MCF 10A (cell line): ENCODE measurements around the gene NECAP2. TPM values are rescaled to one million over a fixed set of nuclear protein-coding genes. Genes with fewer than 3 reads are reported as not detected.
"Not testable (repeated sequence)": the region's sequence is repeated elsewhere in the genome, so short reads cannot be mapped to it uniquely, and the experiment has no call there.

Source experiments
- BruUV-seq: library from RNA; stranded (reverse); fragments of 400-500 nt; replicated peaks from 2 replicates; lab custom pipeline; 2021; lab: Mats Ljungman, UMichigan
- CTCF ChIA-PET: fragments of 300-600 bp; sonication (Branson Sonifier 250); formaldehyde crosslinking; extraction: SDS; loops from one replicate; lab custom pipeline; 2021; ENCODE audit warnings: antibody characterized with exemption, inconsistent platforms; lab: Yijun Ruan, JAX
- POLR2A ChIA-PET: fragments of 300-600, 350-650 bp; sonication (Branson Sonifier 250); formaldehyde crosslinking; extraction: SDS; loops from one replicate; lab custom pipeline; 2020; ENCODE audit warnings: antibody characterized with exemption, inconsistent platforms; lab: Yijun Ruan, JAX
- DNase-seq: peaks from one replicate; pipeline ENCODE4 v3.0.0-alpha.2; 2018; ENCODE audit not compliant: unreplicated experiment
- H3K27ac Mint-ChIP-seq: one replicate; pipeline ENCODE4 v1.8.0; 2022; ENCODE audit warnings: mild to moderate bottlenecking, low read depth, mixed read lengths; ENCODE audit not compliant: unreplicated experiment
- H3K27me3 Mint-ChIP-seq: one replicate; pipeline ENCODE4 v1.8.0; 2022; ENCODE audit warnings: mixed read lengths; ENCODE audit not compliant: insufficient read depth, unreplicated experiment
- H3K36me3 Mint-ChIP-seq: one replicate; pipeline ENCODE4 v1.8.0; 2022; ENCODE audit warnings: mild to moderate bottlenecking, moderate library complexity, mixed read lengths; ENCODE audit not compliant: insufficient read depth, unreplicated experiment
- H3K4me1 Mint-ChIP-seq: one replicate; pipeline ENCODE4 v1.8.0; 2022; ENCODE audit warnings: mixed read lengths; ENCODE audit not compliant: insufficient read depth, unreplicated experiment
- H3K4me3 Mint-ChIP-seq: one replicate; pipeline ENCODE4 v1.8.0; 2022; ENCODE audit warnings: mild to moderate bottlenecking, moderate library complexity, mixed read lengths; ENCODE audit not compliant: unreplicated experiment
- H3K9me3 Mint-ChIP-seq: one replicate; pipeline ENCODE4 v1.8.0; 2022; ENCODE audit warnings: mixed read lengths; ENCODE audit not compliant: unreplicated experiment
- CTCF ChIP-seq: fragments of 200-600 bp; IDR thresholded peaks from one replicate; pipeline ENCODE4 v1.8.0; 2022; ENCODE audit warnings: antibody characterized with exemption, mild to moderate bottlenecking; ENCODE audit not compliant: unreplicated experiment
- intact Hi-C: fragments of 100-400 bp; cut with micrococcal nuclease; formaldehyde crosslinking; loops from 2 replicates; pipeline ENCODE4 v1.14.1; 2022
- total RNA-seq: library from RNA; stranded (reverse); gene quantifications from 2 replicates; pipeline ENCODE4 v1.2.3, GENCODE V29; 2022

The NECAP2 gene
- total RNA-seq, 1 experiment from 2014 or later = 34.1 TPM

GRCh38 chr1:16449065-16449464 lies 8.5 kb downstream of the NECAP2 start:
- no peaks in the 10 kb centered on the region for H3K4me1 Mint-ChIP-seq
- no peak overlapping the region for H3K27ac Mint-ChIP-seq
- H3K4me3 Mint-ChIP-seq = no peak overlapping the region
- DNase-seq = no peak
- H3K36me3 Mint-ChIP-seq = peaks cover 89% of the 10 kb centered on the region
- intact Hi-C loops = no loop called here
- BruUV-seq = no TSS peak
- TF ChIP-seq CTCF = no peak
- POLR2A ChIA-PET = no interaction called here
- CTCF ChIA-PET = no interaction called here
- H3K27me3 Mint-ChIP-seq = no peaks in the 10 kb centered on the region
- H3K9me3 Mint-ChIP-seq = no peaks in the 10 kb centered on the region

GRCh38 chr1:16449666-16450065 lies 9.1 kb downstream of the NECAP2 start:
- ChIA-PET CTCF (interaction anchor here (0.6 to 2.6 kb wide), 3 partner anchors 9 to 536 kb away, joined by 3 to 13 read pairs (median 3); partner anchors contain the start of gene NECAP2), POLR2A (interaction anchor here (0.6 to 4.3 kb wide), 3 partner anchors 9 to 359 kb away, joined by 3 to 14 read pairs (median 3); partner anchors contain the start of genes NECAP2 and SZRD1)
- intact Hi-C loops = no loop called here
- DNase-seq = no peak
- no peak overlapping the region for H3K27ac Mint-ChIP-seq
- no peak overlapping the region for H3K4me3 Mint-ChIP-seq
- BruUV-seq = no TSS peak
- no peak for TF ChIP-seq CTCF
- H3K9me3 Mint-ChIP-seq = no peaks in the 10 kb centered on the region
- peaks cover 87% of the 10 kb centered on the region for H3K36me3 Mint-ChIP-seq
- no peaks in the 10 kb centered on the region for H3K27me3 Mint-ChIP-seq
- no peaks in the 10 kb centered on the region for H3K4me1 Mint-ChIP-seq

- peaks cover 88% of the 10 kb centered on the region for H3K36me3 Mint-ChIP-seq
- no peak overlapping the region for H3K27ac Mint-ChIP-seq
- no TSS peak for BruUV-seq
- H3K4me1 Mint-ChIP-seq = no peaks in the 10 kb centered on the region
- no peak overlapping the region for H3K4me3 Mint-ChIP-seq
- H3K9me3 Mint-ChIP-seq = no peaks in the 10 kb centered on the region
- no peak for TF ChIP-seq CTCF
- no peaks in the 10 kb centered on the region for H3K27me3 Mint-ChIP-seq
- intact Hi-C loops = no loop called here
- DNase-seq = no peak
- ChIA-PET POLR2A (interaction anchor here (4.3 kb wide), 1 partner anchor 10 kb away, joined by 14 read pairs; the partner anchor contains the start of gene NECAP2), CTCF (interaction anchor here (1.6 to 2.6 kb wide), 2 partner anchors 10 to 16 kb away, joined by 4 to 13 read pairs; partner anchors contain the start of gene NECAP2)
Observed at GRCh38 chr1:16450863-16451481, 10.4 kb downstream of the NECAP2 start.

GRCh38 chr1:16451841-16452528 lies 11.5 kb downstream of the NECAP2 start:
- Mint-ChIP-seq H3K4me1 (no peaks in the 10 kb centered on the region), H3K36me3 (peaks cover 89% of the 10 kb centered on the region), H3K4me3 (no peak overlapping the region), H3K27me3 (no peaks in the 10 kb centered on the region), H3K9me3 (no peaks in the 10 kb centered on the region), H3K27ac (no peak overlapping the region)
- CTCF ChIA-PET = interaction anchor here (1.6 to 2.6 kb wide), 2 partner anchors 11 to 17 kb away, joined by 4 to 13 read pairs; partner anchors contain the start of gene NECAP2
- BruUV-seq = no TSS peak
- DNase-seq = no peak
- intact Hi-C loops = no loop called here
- POLR2A ChIA-PET = interaction anchor here (0.7 to 4.3 kb wide), 2 partner anchors 10 to 11 kb away, joined by 3 to 14 read pairs; partner anchors contain the start of gene NECAP2
- TF ChIP-seq CTCF = no peak

GRCh38 chr1:16454909-16455308 lies 14.4 kb downstream of the NECAP2 start:
- H3K4me3 Mint-ChIP-seq, CTCF ChIA-PET, BruUV-seq, DNase-seq, H3K4me1 Mint-ChIP-seq, H3K9me3 Mint-ChIP-seq, H3K27ac Mint-ChIP-seq, H3K27me3 Mint-ChIP-seq, intact Hi-C loops: not testable (repeated sequence)
- peaks cover 92% of the 10 kb centered on the region for H3K36me3 Mint-ChIP-seq
- POLR2A ChIA-PET = interaction anchor here (0.6 to 1.9 kb wide), 2 partner anchors 15 to 86 kb away, joined by 3 to 5 read pairs; partner anchors contain the start of gene NECAP2

- H3K27ac Mint-ChIP-seq, BruUV-seq: not testable (repeated sequence)
Observed at GRCh38 chr1:16456151-16456550, 15.6 kb downstream of the NECAP2 start.

More at GRCh38 chr1:16456151-16456550, 15.6 kb downstream of the NECAP2 start:
- DNase-seq, H3K4me3 Mint-ChIP-seq, H3K27me3 Mint-ChIP-seq, intact Hi-C loops, CTCF ChIA-PET, H3K4me1 Mint-ChIP-seq, H3K9me3 Mint-ChIP-seq: not testable (repeated sequence)
- POLR2A ChIA-PET = interaction anchor here (1.9 kb wide), 1 partner anchor 16 kb away, joined by 5 read pairs; the partner anchor contains the start of gene NECAP2
- H3K36me3 Mint-ChIP-seq = peaks cover 92% of the 10 kb centered on the region
